Activated T-cell treated with anti-CD3 and anti-CD28 coated beads, Interleukin-2, amount 50 U/mL, for 4 hours (primary cell): ENCODE data around the gene AMER1. TPM values are rescaled to one million over a fixed set of nuclear protein-coding genes. Genes with fewer than 3 reads are reported as not detected.
"Not testable (repeated sequence)": the region's sequence is repeated elsewhere in the genome, so short reads cannot be mapped to it uniquely, and the experiment has no call there.

Experiments
- ATAC-seq, 2 donors: fragments of 200-7000 bp; cut with Tn5 transposase; one replicate each; pipeline ENCODE4 v1.10.0; 2021
- DNase-seq: peaks from one replicate; pipeline ENCODE4 v3.0.0-alpha.2; 2020
- H3K27me3 Mint-ChIP-seq: one replicate; pipeline ENCODE4 v1.8.0; 2021; ENCODE audit warnings: low read depth, mixed read lengths
- H3K36me3 Mint-ChIP-seq: one replicate; pipeline ENCODE4 v1.8.0; 2022; ENCODE audit warnings: mixed read lengths; ENCODE audit not compliant: insufficient read depth
- H3K4me1 Mint-ChIP-seq: one replicate; pipeline ENCODE4 v1.8.0; 2021; ENCODE audit warnings: low read depth, mixed read lengths
- H3K4me3 Mint-ChIP-seq: one replicate; pipeline ENCODE4 v1.8.0; 2021; ENCODE audit warnings: mild to moderate bottlenecking, moderate library complexity, mixed read lengths
- H3K9me3 Mint-ChIP-seq: one replicate; pipeline ENCODE4 v1.8.0; 2021; ENCODE audit warnings: mixed read lengths
- total RNA-seq, 3 donors: library from RNA; stranded (reverse); gene quantifications; one replicate each; pipeline ENCODE4 v1.2.1, GENCODE V29; 2021

The AMER1 gene
- total RNA-seq, result 1 to 10 TPM; 3.6 to 4.4 (median 3.8) TPM

- peak within 1 kb of the TSS; percentile 86 for H3K4me3 Mint-ChIP-seq
- peak in 1 of 2 donors; percentile 51 for ATAC-seq
- H3K27me3 Mint-ChIP-seq, result no peaks in the 10 kb centered on the region
- H3K36me3 Mint-ChIP-seq, result no peaks in the 10 kb centered on the region
- DNase-seq, result no peak
- no peaks in the 10 kb centered on the region for H3K9me3 Mint-ChIP-seq
- H3K4me1 Mint-ChIP-seq, result peaks cover 15% of the 10 kb centered on the region
Measured at GRCh38 chrX:64205441-64205734, at the start of gene AMER1. TSS of gene AMER1 (minus strand) at chrX:64205708. CDS start at chrX:64193286, 12,422 bp downstream.

- ATAC-seq, result no peak
- Mint-ChIP-seq H3K27me3 (no peaks in the 10 kb centered on the region), H3K4me1 (no peaks in the 10 kb centered on the region), H3K4me3 (no peak within 1 kb of the TSS), H3K9me3 (no peaks in the 10 kb centered on the region), H3K36me3 (no peaks in the 10 kb centered on the region)
- DNase-seq, result no peak
Measured at GRCh38 chrX:64230123-64230970, 24.8 kb upstream of the AMER1 start, which contains the start of gene ASB12. TSS of gene ASB12 (minus strand) at chrX:64230607. CDS start at chrX:64225650, 4,957 bp downstream.

DNA sequence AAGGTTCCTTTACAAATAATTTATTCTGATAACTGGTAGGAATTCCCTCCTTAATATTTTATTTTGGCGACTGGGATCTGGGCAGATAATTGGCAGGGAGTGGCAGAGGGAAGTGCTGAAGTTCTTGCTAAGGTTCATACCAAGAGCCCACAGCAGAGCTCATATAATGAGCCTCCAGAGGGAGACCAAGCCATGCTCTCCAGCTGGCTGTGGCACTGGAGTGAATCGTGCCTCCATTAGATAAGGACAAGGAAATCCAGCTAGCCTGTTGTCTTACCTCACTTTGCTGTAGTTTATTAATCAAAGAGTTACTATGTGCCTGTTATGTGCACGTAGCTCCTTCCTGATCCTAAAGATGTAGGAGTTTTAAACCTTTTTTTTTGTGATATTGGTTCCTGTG is 23.6 kb upstream of the AMER1 start:
- no peak for ATAC-seq
- Mint-ChIP-seq H3K36me3 (no peaks in the 10 kb centered on the region), H3K4me1 (no peaks in the 10 kb centered on the region), H3K9me3 (no peaks in the 10 kb centered on the region), H3K27me3 (no peaks in the 10 kb centered on the region), H3K4me3 (no peak overlapping the region)
- DNase-seq, result no peak

DNA sequence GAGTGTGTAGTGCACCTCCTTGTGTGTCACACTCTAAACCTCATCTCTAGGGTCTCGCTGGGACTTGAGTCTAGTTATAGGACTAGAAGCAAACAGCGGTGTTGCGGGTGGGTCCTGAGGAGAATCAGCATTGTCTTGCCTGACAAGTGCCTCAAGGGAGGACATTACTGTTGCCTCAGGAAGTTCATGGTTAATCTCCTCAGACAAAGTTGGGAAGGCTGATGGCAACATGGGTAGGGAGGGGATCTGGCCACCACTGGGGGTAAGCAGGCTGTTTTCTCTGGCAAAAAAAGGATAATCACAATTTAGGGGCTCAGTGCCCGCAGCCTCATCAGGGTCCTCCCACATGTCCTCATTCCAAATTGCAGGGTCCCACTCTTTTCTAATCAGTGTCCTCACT is 12.5 kb upstream of the AMER1 start:
- Mint-ChIP-seq H3K9me3 (no peaks in the 10 kb centered on the region), H3K27me3 (no peaks in the 10 kb centered on the region), H3K4me1 (no peaks in the 10 kb centered on the region), H3K36me3 (no peaks in the 10 kb centered on the region), H3K4me3 (no peak overlapping the region)
- DNase-seq (no peak), ATAC-seq (no peak)

DNA sequence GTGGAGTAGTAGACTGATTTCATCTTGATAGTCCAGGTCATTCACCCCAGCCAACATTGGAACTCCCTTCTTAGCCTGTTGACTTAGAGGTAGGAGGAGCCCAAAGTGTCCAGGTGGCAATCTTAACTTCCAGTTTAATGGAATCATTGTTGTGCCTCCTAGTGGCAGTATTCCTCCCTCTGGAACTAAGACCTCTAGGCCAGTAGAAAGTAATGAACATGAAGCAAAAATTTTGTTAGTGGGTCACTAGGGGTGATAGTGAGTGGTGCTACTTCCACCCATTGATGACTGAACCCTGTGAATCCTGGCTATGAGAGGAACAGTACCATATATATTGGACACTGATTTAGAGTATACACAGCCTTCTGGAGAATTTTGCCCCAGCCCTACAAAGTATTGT is 8.5 kb upstream of the AMER1 start:
- not testable (repeated sequence) for DNase-seq, H3K4me3 Mint-ChIP-seq, H3K27me3 Mint-ChIP-seq, H3K4me1 Mint-ChIP-seq, H3K9me3 Mint-ChIP-seq, H3K36me3 Mint-ChIP-seq, ATAC-seq

- H3K27me3 Mint-ChIP-seq, result no peaks in the 10 kb centered on the region
- no peaks in the 10 kb centered on the region for H3K9me3 Mint-ChIP-seq
- H3K36me3 Mint-ChIP-seq, result no peaks in the 10 kb centered on the region
- ATAC-seq (no peak), DNase-seq (no peak)
- peaks cover 14% of the 10 kb centered on the region for H3K4me1 Mint-ChIP-seq
- H3K4me3 Mint-ChIP-seq, result peak overlapping the region; percentile 86
Measured at GRCh38 chrX:64206556-64207162, 1.2 kb upstream of the AMER1 start.

GRCh38 chrX:64205735-64206501 is 410 bp upstream of the AMER1 start:
- Mint-ChIP-seq H3K27me3 (no peaks in the 10 kb centered on the region), H3K36me3 (no peaks in the 10 kb centered on the region), H3K4me1 (peaks cover 14% of the 10 kb centered on the region), H3K4me3 (peak overlapping the region; percentile 86), H3K9me3 (no peaks in the 10 kb centered on the region)
- DNase-seq (peak; percentile 84), ATAC-seq (peak; percentile 85 to 90)

DNA sequence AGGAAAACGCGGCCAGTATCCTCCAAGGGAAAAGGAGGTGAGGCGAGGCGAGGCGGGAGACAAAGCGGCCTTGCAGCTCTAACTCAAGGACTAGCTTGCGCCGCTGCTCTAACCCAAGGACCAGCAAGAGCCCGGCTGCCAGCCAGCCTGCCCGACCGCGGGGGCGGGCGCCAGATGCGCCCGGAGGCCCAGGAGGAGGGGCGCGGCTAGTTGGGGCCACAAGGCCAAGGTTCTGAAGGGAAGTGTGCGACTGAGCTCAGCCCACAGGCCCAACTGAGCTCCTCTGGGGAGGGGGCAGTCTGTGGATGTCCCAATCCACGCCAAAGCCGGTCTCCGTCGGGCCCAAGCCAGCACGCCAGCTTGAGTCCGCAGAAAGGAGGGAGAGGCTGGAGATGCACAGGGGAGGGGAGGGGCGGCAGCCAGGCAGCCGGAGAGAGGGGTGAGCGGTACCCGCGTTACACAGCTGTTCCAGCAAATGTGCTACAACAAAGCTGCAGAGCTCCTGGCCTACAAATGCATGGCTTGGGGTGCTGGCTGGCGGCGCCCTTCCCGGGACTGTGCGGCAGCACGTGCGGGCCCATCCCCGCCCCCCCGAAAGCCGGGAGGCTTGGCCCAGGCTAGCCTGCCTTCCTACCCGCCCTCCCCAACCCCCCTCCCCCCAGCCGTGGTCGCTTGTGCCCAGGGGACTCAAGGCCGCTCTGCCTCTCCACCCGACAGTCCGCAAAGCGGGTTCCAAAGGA is 637 bp downstream of the AMER1 start:
- no peak for DNase-seq
- Mint-ChIP-seq H3K36me3 (no peaks in the 10 kb centered on the region), H3K27me3 (no peaks in the 10 kb centered on the region), H3K4me3 (peak overlapping the region; percentile 86), H3K4me1 (peaks cover 15% of the 10 kb centered on the region), H3K9me3 (no peaks in the 10 kb centered on the region)
- peak; percentile 8 to 27 for ATAC-seq

- H3K4me1 Mint-ChIP-seq, result peaks cover 15% of the 10 kb centered on the region
- DNase-seq (no peak), ATAC-seq (no peak)
- H3K4me3 Mint-ChIP-seq, result peak overlapping the region; percentile 74
- no peaks in the 10 kb centered on the region for H3K9me3 Mint-ChIP-seq
- no peaks in the 10 kb centered on the region for H3K36me3 Mint-ChIP-seq
- no peaks in the 10 kb centered on the region for H3K27me3 Mint-ChIP-seq
Measured at GRCh38 chrX:64204252-64204651, 1.3 kb downstream of the AMER1 start.

- Mint-ChIP-seq H3K36me3 (no peaks in the 10 kb centered on the region), H3K4me3 (no peak overlapping the region), H3K4me1 (peaks cover 15% of the 10 kb centered on the region), H3K27me3 (no peaks in the 10 kb centered on the region), H3K9me3 (no peaks in the 10 kb centered on the region)
- DNase-seq, result no peak
- ATAC-seq, result no peak
Measured at GRCh38 chrX:64202808-64203325, 2.6 kb downstream of the AMER1 start.

DNA sequence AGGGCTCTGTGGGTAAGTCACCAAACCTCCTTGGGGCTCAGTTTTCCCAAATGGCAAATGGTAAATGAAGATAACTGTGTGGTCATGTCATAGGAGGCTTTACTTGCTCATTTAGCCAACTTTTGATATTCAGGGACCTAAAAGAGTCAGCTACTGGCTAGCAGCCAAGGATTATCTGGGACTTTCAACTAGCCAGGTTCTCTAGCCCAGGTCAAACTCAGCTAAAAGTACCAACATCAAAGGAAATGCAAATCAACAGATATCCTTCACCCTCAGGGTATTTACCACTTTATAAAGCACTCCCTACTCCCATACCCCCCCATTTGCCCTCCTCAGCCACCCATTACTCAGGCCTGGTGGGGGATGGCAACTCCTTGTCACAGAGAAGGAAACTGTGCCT is 7.5 kb downstream of the AMER1 start:
- Mint-ChIP-seq H3K9me3 (no peaks in the 10 kb centered on the region), H3K36me3 (no peaks in the 10 kb centered on the region)
- ATAC-seq, result no peak

DNA sequence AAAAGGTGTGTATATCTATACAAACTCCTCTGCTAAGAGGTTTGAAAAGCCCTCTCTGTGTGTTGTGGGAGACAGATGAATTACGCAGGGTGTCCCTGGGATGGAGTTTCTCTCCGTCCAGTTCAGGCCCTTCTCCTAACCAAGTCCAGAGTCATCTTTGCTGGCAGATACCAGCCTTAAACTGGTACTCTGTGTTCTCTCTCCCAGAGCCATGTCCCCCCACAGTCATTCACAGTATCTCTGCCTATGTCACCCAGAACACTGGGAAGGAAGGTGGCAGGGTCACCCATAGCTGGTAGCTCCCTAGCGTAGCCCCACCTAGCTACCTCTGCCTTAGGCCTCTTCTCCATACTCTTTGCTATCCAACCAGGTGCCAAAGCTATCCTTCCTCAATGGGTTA is 8.9 kb downstream of the AMER1 start:
- ATAC-seq (no peak), DNase-seq (no peak)
- H3K9me3 Mint-ChIP-seq, result no peaks in the 10 kb centered on the region
- H3K36me3 Mint-ChIP-seq, result peaks cover 6% of the 10 kb centered on the region
- peaks cover 2% of the 10 kb centered on the region for H3K4me1 Mint-ChIP-seq
- H3K27me3 Mint-ChIP-seq, result no peaks in the 10 kb centered on the region
- H3K4me3 Mint-ChIP-seq, result no peak overlapping the region

More for the DNA sequence above, 7.5 kb downstream of the AMER1 start:
- Mint-ChIP-seq H3K4me3 (no peak overlapping the region), H3K27me3 (no peaks in the 10 kb centered on the region), H3K4me1 (peaks cover 7% of the 10 kb centered on the region)
- DNase-seq, result no peak

DNA sequence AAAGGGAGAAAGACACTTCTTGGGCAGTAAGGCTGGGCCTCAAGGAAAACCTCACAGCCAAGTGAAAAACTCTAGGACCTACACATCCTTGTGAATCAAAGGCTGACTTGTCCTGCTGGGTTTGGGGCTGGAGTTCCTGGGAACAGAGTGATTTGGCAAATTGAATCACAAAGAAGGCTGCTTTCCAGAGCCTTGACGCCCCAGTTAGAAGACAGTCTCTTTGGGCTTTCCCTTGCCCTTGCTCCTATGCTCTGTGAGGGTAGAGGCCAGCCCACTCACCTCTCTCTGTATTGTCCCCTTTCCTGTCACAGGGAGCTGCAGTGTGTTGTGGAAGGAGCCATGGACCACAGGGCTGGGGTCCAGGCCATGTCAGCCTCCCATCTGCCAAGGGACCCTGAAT is 9.6 kb downstream of the AMER1 start:
- Mint-ChIP-seq H3K27me3 (no peaks in the 10 kb centered on the region), H3K4me3 (no peak overlapping the region), H3K36me3 (peaks cover 8% of the 10 kb centered on the region), H3K9me3 (no peaks in the 10 kb centered on the region), H3K4me1 (peaks cover 2% of the 10 kb centered on the region)
- no peak for ATAC-seq
- DNase-seq, result no peak

DNA sequence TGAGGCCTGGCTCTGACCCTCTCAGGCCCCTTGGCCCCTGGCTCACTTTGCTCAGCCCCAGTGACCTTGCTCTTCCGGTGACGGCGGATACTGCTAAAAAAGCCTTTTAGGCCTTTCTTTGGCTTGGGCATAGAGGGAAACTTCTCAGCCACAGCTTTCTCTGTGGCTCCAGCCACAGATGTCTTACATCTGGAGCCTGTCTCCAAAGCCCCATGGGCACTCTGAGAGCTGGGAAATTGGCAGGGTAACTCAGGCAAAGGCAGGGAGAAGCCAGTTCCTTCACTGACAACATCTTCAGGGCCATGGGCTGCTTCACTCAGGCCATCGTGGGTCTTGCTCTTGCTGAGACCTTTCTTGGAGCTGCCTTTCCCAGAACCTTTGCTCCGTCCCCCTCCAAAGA is 12.8 kb downstream of the AMER1 start:
- Mint-ChIP-seq H3K9me3 (no peaks in the 10 kb centered on the region), H3K4me1 (no peaks in the 10 kb centered on the region), H3K4me3 (no peak overlapping the region), H3K27me3 (no peaks in the 10 kb centered on the region), H3K36me3 (peaks cover 8% of the 10 kb centered on the region)
- no peak for ATAC-seq
- DNase-seq, result no peak
